HG02973 (cell line): ENCODE measurements around the gene FOSL1.
A peak's percentile ranks its signal among the peaks of the same experiment; 100 is the strongest.

ENCODE experiments used
- ATAC-seq: cut with Tn5 transposase; IDR thresholded peaks from one replicate; pipeline ENCODE4 v1.9.1; 2021; ENCODE audit warnings: moderate library complexity; ENCODE audit not compliant: unreplicated experiment

FOSL1 gene

DNA sequence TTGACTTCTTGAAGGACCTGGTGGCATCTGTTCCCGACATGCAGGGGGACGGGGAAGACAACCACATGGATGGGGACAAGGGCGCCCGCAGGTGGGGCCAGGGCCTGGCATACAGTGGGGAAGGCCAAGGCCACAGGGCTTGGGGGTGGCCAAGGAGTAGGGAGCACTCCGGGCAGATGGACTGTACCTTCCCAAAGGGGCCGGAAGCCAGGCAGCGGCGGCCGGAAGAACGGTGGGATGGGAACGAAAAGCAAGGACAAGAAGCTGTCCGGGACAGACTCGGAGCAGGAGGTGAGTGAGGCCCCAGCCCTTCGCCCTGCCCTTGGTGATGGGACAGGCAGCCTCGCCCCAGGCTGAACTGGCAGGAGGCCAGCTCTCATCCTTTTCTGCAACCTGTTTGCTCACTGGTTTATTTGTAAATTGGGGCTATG is 20.2 kb upstream of the FOSL1 start:
- ATAC-seq: no peak

- ATAC-seq: peak; percentile 31
Observed at GRCh38 chr11:65919573-65920371, 19.6 kb upstream of the FOSL1 start.

GRCh38 chr11:65919141-65919572 is 19.0 kb upstream of the FOSL1 start, which contains the start of gene DRAP1:
Gene DRAP1 (plus strand): TSS chr11:65919426. CDS start chr11:65919502, 76 bp downstream.
- ATAC-seq: peak; percentile 77

- peak; percentile 42 for ATAC-seq
Observed at GRCh38 chr11:65918211-65919140, 18.3 kb upstream of the FOSL1 start, which contains the start of gene C11orf68. Gene C11orf68 (minus strand): TSS chr11:65919062. CDS start chr11:65919031, 31 bp downstream.

GRCh38 chr11:65917434-65918210 is 17.4 kb upstream of the FOSL1 start:
- ATAC-seq: no peak

- ATAC-seq: no peak
Observed at GRCh38 chr11:65917077-65917433, 16.9 kb upstream of the FOSL1 start.

DNA sequence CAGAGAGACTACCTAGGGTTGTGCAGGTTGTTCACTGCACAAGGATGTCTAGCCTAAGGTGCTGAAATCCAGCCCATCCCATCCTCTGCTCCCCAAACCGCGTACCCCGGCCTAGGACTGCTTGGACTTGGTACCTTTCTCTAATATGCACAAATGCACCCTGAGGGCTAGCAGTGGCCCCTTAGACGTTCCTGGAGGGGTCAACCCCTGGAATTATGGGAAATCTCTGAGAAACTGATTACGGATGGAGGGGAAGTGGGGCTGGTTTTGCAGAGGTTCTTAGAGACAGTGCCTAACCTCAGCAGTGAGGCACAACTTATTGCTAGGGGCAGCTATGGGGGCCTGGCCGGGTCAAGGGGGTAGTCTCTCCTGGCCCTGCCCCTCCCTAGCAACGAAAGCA is 16.2 kb upstream of the FOSL1 start:
- no peak for ATAC-seq

GRCh38 chr11:65915821-65916251 is 15.6 kb upstream of the FOSL1 start:
- ATAC-seq: no peak

DNA sequence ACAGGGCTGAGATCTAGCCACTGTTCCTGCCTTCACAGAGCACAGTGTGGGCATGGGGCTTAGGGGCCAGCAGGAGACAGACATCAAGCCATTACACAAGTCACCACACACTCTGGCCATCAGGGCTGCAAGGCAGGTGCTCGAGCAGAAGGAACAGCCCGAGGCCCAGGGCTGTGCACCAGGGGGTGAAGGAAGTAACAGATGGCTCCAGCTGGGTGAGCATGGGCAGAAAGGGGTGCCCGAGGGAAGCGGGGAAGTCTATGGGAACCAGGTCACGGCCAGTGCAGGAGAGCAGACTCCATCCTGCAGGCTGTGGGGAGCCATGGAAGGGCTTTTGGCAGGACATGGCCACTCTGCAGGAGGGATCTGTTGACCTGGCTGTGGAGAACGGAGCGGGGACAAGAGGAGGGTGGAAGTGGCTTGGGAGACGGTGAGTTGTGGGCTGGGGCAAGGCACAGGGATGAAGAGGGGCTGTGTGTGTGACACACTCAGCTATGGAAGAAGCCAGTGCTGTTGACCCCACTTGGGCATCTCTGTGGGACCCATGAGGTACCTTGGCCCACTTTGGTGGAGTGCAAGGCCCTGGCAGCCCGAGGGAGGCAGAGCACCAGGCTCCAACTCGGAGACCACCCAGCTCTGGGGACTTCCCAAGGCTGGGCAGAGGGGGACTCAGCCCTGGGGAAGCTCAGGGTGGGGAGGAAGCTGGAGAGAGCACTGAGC is 15.1 kb upstream of the FOSL1 start:
- ATAC-seq: no peak

DNA sequence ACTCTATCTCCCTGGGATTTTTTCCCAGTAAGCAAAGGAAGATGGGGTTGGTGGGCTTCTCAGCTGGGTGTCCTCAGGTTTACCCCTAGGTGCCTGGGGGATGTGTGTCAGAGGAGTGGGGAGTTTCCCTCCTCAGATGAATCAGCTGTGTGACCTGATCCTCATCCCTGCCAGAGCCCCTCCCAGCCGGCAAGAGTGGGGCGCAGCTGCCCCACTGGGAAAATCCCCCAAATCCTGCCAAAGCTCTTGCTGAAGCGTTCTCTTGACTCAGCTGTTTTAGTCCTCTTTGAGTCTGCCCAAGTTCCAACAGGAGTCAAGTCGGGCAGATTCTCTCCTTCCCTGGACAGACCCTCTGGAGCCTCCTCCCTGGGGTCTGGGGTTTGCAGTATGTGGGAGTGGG is 12.7 kb upstream of the FOSL1 start:
- no peak for ATAC-seq

DNA sequence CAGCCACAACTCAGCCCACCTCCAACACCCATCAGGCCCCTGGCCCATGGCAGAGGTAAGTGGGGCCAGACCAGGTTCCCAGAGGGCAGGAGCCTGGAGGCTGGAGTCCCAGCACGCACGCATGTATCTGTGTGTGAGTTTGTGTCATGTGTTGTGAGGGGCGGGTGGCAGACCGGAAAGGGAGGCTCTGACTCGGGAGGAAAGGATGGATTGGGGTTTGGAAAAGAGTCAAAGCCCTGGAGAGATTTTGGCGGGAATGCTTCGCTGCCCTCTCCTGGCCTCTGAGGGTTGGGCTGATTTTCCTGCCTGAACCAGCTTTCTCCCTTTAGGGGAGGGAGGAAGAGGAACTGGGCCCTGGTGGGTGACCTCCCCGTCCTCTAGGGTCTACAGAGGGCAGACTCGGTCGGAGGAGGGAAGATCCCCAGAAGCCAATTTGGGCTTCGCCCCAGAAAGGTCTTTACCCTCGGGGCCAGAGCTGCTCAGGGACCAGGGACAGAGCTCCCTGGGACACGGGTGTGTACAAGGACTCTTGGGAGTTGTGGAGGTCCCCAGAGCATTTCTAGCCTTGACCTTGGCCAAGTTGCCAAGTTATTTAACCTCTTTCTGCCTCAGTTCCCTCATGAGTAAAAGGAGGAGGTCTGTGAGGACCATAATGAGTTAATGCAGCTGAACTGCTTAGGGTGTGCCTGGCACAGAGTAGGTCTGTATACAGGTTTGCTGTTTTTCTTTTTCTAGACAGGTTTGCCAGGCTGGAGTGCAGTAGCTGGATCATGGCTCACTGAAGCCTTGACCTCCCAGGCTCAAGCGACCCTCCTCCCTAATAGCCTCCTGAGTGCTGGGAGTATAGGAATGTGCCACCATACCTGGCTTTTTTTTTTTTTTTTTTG is 11.7 kb upstream of the FOSL1 start:
- no peak for ATAC-seq

- ATAC-seq: no peak
Observed at GRCh38 chr11:65907878-65908277, 7.7 kb upstream of the FOSL1 start.

- no peak for ATAC-seq
Observed at GRCh38 chr11:65906602-65907001, 6.4 kb upstream of the FOSL1 start.

- no peak for ATAC-seq
Observed at GRCh38 chr11:65903715-65904114, 3.5 kb upstream of the FOSL1 start.

GRCh38 chr11:65903068-65903481 is 2.9 kb upstream of the FOSL1 start:
- ATAC-seq: no peak

DNA sequence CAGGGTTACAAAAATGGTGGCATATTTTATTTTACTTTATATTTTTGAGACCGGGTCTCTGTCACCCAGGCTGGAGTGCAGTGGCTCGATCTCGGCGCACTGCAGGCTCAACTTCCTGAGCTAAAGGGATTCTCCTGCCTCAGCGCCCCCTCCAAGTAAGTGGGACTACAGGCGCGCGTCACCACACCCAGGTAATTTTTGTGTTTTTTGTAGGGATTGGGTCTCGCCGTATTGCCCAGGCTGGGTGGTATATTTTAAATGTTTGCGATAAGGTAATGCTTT is 652 bp upstream of the FOSL1 start:
- no peak for ATAC-seq

- no peak for ATAC-seq
Observed at GRCh38 chr11:65899356-65900124, 648 bp downstream of the FOSL1 start.

GRCh38 chr11:65898656-65899355 is 1.4 kb downstream of the FOSL1 start:
- ATAC-seq: no peak
